Stimulated activated memory B cell treated with anti-CD40 and anti-IgM and Interleukin-4, amounts not matched to agents 10 μg/mL and 1 μg/mL and 100 μg/mL, for 72 hours (primary cell): ENCODE measurements around the gene TMEM236.

Experiments used
- ATAC-seq: fragments of 150-1000 bp; cut with Tn5 transposase; 2 replicates; pipeline ENCODE4 v1.10.0; 2021
- H3K27ac Mint-ChIP-seq: one replicate; pipeline ENCODE4 v1.8.0; 2022; ENCODE audit warnings: mild to moderate bottlenecking, mixed read lengths
- H3K27me3 Mint-ChIP-seq: one replicate; pipeline ENCODE4 v1.8.0; 2022; ENCODE audit warnings: mixed read lengths
- H3K36me3 Mint-ChIP-seq: one replicate; pipeline ENCODE4 v1.8.0; 2022; ENCODE audit warnings: mixed read lengths
- H3K4me1 Mint-ChIP-seq: one replicate; pipeline ENCODE4 v1.8.0; 2022; ENCODE audit warnings: mixed read lengths
- H3K4me3 Mint-ChIP-seq: one replicate; pipeline ENCODE4 v1.8.0; 2022; ENCODE audit warnings: mild to moderate bottlenecking, moderate library complexity, mixed read lengths
- H3K9me3 Mint-ChIP-seq: one replicate; pipeline ENCODE4 v1.8.0; 2022; ENCODE audit warnings: mixed read lengths

TMEM236 gene

DNA sequence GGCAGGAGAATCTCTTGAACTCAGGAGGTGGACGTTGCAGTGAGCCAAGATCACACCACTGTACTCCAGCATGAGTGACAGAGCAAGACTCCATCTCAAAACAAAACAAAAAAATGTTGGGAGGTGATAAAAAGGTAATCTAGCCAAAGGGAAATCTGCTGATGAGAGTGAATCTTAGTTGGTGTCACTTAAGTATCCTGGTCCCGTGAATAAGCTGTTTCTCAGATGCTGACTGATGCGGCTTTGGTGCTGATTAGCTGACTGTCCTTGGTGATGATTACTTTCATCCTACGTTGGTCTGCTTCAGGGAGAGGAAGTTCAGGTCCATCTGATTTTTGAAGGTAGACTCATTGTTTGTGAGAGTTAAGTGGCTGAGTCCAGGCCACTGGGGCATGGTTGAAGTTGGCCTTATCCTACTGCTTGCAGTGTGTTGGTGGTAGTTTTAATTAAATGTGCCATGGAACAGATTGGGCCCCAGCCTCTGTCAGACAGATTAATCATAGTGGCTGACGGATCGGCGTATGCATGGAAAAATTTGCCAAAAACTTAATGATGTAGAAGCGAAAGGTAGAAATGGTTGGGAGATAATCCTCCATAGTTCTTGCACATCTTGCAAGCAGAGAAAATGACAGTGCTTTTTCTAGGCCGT, 17.4 kb upstream of the TMEM236 start:
- no peaks in the 10 kb centered on the region for H3K27me3 Mint-ChIP-seq
- no peak for ATAC-seq
- H3K9me3 Mint-ChIP-seq, result no peaks in the 10 kb centered on the region
- H3K36me3 Mint-ChIP-seq, result no peaks in the 10 kb centered on the region
- no peak overlapping the region for H3K4me3 Mint-ChIP-seq
- no peaks in the 10 kb centered on the region for H3K4me1 Mint-ChIP-seq
- no peak overlapping the region for H3K27ac Mint-ChIP-seq

DNA sequence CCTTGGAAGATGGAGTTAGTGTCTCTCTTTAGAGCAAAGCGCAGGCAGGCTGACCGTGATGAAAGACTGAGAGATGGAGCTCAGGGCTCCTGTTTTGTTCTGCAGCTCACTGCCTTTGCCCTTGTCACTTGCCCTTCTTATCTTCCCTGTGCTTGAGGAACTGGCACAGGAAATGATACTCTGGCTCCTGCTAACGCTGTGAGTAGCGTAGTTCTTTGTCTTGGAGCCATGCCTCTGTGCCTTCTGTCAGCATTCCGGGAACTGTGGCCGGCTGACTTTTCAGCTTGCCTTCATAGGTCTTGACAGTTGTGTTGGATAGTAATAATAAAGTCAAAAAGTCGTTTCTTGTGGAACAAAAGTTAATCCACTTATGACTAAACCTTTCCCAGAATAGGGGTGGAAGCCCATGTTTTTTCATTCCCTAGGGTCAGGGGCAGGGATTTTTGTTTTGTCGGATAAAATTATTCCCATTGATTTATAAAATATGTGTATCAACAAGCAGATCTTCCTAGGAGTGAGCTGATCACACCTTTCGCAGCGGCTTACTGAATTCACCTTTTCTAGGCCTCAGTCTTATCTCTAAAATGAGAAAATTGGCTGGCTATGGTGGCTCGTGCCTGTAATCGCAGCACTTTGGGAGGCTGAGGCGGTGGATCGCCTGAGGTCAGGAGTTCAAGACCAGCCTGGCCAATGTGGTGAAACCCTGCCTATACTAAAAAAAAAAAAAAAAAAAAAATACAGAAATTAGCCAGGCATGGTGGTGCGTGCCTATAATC, 16.6 kb upstream of the TMEM236 start:
- Mint-ChIP-seq H3K9me3 (no peaks in the 10 kb centered on the region), H3K27me3 (no peaks in the 10 kb centered on the region), H3K27ac (no peak overlapping the region), H3K4me1 (no peaks in the 10 kb centered on the region), H3K36me3 (no peaks in the 10 kb centered on the region), H3K4me3 (no peak overlapping the region)
- no peak for ATAC-seq

DNA sequence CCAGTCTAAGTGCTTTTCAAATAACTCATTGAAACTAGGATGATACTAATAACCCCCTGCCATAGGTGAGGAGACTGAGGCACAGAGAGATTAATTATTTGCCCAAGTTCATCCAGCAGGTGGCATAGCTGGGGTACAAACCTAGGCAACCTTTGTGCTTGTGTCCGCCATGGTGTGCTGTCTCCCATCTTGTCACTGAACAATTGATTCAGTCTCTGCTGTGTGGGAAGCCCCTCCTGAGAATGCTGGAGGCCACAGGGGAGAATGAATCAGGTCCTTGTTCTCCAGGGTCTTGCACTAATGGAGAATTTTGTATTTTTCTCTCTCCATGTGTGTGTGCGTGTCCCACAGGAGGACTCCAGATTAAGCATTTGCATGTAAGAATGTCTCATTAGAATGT, 15.8 kb upstream of the TMEM236 start:
- Mint-ChIP-seq H3K36me3 (no peaks in the 10 kb centered on the region), H3K4me1 (no peaks in the 10 kb centered on the region), H3K27ac (no peak overlapping the region), H3K4me3 (no peak overlapping the region), H3K27me3 (no peaks in the 10 kb centered on the region), H3K9me3 (no peaks in the 10 kb centered on the region)
- ATAC-seq, result no peak

DNA sequence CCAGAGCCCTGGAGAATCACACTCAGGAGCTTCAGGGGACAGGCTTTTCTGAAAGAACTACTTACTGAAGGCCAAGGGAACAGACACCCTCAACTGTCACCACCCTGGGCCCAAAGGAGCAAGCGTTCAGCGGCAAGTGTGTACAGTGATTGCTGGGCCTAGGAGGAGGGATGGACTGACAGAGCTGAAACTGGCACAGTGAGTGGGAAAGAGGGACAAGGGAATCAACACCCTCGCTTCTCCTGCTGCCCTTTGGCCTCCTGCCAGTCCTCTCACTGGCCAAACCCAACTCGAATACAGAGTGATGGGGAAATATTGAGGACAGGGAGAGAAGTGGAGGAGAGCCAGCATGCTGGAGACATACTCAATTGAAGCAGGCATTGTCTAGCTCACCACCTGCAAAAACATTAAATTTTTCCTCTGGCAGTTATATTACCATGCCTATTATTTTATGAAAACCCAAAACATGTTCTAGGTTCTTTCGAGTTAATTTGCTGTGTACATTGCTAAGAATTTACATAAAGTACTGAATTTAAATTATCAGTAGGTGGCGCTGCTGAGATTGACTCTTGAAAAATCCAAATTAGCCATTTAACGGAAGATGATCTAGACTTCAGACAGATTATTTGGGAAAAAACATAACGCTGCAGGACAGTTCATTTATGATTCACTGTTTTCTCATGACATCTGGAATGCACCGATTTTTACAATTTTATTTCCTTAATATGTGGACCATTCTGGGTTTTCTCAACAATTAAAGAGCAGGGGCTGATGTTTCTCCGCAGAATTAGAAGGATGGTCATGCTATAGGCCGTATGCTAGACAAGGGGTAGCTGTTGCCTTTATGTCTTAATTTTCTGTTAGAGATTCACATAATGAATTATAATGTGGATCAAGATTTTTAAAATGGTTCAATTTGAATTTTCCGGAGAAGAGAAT, 14.7 kb upstream of the TMEM236 start:
- Mint-ChIP-seq H3K36me3 (no peaks in the 10 kb centered on the region), H3K4me1 (no peaks in the 10 kb centered on the region), H3K27ac (no peak overlapping the region), H3K27me3 (no peaks in the 10 kb centered on the region), H3K4me3 (no peak overlapping the region), H3K9me3 (no peaks in the 10 kb centered on the region)
- no peak for ATAC-seq

DNA sequence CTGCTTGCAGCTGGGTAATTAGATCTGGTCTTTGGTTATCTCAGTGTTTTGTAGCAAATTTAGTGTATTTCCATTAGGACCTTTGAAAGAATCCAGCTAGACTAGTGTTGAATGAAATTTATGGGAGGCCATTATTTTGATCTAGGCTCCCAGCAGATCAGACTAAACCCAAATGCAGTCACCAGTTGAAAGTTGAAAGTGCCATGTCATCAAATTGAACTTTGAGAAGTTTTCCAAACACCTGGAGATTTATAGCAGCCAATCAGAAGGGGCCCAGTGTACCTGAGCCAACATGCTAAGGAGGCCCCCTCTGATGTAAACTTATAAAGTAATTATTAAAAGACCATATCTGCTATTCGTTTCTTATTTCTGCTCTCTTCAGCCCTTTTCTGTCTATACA, 11.3 kb upstream of the TMEM236 start:
- no peak for ATAC-seq
- Mint-ChIP-seq H3K36me3 (no peaks in the 10 kb centered on the region), H3K9me3 (no peaks in the 10 kb centered on the region), H3K27ac (no peak overlapping the region), H3K4me3 (no peak overlapping the region), H3K4me1 (no peaks in the 10 kb centered on the region), H3K27me3 (no peaks in the 10 kb centered on the region)

DNA sequence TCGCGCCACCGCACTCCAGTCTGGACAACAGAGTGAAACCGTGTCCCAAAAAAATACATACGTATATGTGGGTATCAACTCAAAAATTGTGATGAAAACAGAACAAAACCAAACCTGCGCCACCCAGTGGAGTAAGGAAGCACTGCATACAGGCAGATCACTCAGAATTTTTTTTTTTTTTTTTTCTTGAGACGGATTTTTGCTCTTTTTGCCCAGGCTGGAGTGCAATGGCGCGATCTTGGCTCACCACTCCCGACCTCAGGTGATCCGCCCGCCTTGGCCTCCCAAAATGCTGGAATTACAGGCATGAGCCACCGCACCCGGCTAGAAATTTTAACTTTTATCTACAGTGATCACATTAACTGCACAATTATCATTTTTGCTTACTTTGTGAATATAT, 9.1 kb upstream of the TMEM236 start:
- H3K27ac Mint-ChIP-seq, result no peak overlapping the region
- no peak for ATAC-seq
- H3K9me3 Mint-ChIP-seq, result no peaks in the 10 kb centered on the region
- no peaks in the 10 kb centered on the region for H3K4me1 Mint-ChIP-seq
- H3K36me3 Mint-ChIP-seq, result no peaks in the 10 kb centered on the region
- H3K4me3 Mint-ChIP-seq, result no peak overlapping the region
- H3K27me3 Mint-ChIP-seq, result no peaks in the 10 kb centered on the region

DNA sequence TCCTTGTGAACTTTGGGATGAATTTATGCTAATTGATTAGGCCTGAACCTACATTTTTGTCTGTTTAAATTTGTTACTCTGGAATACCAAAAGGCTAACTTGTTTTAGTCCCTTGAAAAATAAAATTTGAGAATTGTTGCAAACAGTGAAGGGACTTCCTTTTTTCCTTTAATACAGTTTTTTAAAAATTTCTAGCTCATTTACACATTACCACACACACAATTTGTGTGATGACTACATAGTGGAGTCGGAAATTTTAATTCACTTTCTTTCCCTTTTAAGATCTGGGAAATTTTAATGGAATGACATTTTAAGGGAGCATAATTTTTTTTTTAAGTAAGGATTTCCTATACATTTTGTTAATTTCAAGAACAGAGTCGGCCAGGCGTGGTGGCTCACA, 8.6 kb upstream of the TMEM236 start:
- H3K27me3 Mint-ChIP-seq, result no peaks in the 10 kb centered on the region

DNA sequence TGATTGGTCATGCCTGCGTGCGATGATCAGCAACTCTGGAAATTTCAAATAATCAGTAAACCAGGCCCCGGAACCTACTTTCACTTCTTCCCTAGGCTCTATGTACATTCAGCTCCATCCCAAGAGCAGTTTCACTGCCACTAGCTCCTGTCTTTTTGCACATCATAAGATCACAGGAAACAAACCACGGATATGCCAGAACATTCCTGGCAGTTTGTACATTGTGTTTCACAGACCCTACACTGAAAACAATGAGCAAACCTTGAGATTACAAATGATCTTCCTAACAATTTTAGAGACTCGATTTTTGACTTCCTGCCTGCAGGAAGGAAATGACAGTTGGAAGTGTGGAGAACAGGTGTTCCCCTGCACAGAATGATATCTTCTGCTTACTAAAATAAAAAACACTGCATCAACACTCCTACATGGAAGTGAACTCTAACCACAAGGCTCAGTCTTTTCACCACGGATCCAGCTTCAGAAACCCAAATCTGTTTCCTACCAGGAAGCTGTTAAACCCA, 7.6 kb upstream of the TMEM236 start:
- H3K36me3 Mint-ChIP-seq, result no peaks in the 10 kb centered on the region
- no peaks in the 10 kb centered on the region for H3K9me3 Mint-ChIP-seq
- H3K4me3 Mint-ChIP-seq, result no peak overlapping the region
- H3K27me3 Mint-ChIP-seq, result no peaks in the 10 kb centered on the region
- H3K4me1 Mint-ChIP-seq, result no peaks in the 10 kb centered on the region
- ATAC-seq, result no peak
- no peak overlapping the region for H3K27ac Mint-ChIP-seq

More for the DNA sequence above, 8.6 kb upstream of the TMEM236 start:
- no peaks in the 10 kb centered on the region for H3K36me3 Mint-ChIP-seq
- no peak overlapping the region for H3K27ac Mint-ChIP-seq
- no peak for ATAC-seq
- H3K9me3 Mint-ChIP-seq, result no peaks in the 10 kb centered on the region
- no peak overlapping the region for H3K4me3 Mint-ChIP-seq
- no peaks in the 10 kb centered on the region for H3K4me1 Mint-ChIP-seq

DNA sequence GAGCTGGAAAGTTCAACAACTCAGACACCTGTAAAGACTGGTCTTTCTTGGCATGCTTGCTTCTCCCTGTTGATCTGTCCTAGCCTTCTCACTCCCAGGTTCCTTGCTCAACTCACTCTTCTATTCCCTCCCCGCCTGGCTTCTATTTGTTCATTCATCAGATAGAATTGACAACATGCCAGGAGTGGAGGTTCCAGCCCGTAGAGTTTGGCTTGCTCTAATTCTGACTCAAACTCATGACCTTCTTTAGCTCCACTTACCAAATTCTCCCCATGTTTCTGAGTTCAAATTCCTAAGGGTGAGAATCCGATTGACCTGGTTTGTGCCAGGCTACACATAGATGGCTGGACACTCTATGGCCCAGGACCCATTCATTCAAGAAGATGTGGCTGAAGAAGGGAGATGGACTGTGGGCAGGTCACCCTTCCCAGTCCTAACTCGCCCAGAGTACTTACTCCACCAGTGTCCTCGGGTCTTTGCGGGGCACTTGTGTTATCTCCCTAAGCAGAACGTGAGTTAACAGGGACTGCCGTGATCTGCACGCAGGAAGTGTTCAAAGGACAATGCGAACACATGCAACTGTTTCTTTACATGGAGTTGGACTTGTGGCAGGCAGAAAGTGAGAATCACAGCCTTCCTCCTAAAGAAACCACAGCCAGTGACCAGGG, 4.0 kb upstream of the TMEM236 start:
- Mint-ChIP-seq H3K27ac (no peak overlapping the region), H3K9me3 (no peaks in the 10 kb centered on the region), H3K4me3 (no peak overlapping the region), H3K27me3 (no peaks in the 10 kb centered on the region), H3K4me1 (no peaks in the 10 kb centered on the region), H3K36me3 (no peaks in the 10 kb centered on the region)
- no peak for ATAC-seq

DNA sequence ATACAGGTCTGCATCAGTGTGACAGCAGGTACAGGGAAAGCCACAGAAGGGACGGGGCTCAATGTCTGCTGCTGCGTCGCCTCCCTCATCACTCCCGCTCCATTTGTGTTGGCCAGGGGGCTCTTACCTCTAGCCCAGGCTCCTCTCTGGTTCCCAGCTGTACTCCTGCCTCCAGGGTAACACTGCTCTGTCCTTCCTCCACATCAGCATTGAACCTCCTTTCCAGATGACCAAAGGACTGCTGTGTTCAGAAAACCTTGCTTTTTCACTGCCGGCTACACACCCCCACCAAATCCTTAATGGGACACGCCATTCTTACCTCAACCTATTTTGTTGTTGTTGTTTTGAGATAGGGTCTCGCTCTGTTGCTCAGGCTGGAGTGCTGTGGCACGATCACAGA, 2.1 kb upstream of the TMEM236 start:
- Mint-ChIP-seq H3K4me1 (no peaks in the 10 kb centered on the region), H3K4me3 (no peak overlapping the region), H3K36me3 (no peaks in the 10 kb centered on the region), H3K27ac (no peak overlapping the region), H3K27me3 (no peaks in the 10 kb centered on the region), H3K9me3 (no peaks in the 10 kb centered on the region)
- no peak for ATAC-seq

DNA sequence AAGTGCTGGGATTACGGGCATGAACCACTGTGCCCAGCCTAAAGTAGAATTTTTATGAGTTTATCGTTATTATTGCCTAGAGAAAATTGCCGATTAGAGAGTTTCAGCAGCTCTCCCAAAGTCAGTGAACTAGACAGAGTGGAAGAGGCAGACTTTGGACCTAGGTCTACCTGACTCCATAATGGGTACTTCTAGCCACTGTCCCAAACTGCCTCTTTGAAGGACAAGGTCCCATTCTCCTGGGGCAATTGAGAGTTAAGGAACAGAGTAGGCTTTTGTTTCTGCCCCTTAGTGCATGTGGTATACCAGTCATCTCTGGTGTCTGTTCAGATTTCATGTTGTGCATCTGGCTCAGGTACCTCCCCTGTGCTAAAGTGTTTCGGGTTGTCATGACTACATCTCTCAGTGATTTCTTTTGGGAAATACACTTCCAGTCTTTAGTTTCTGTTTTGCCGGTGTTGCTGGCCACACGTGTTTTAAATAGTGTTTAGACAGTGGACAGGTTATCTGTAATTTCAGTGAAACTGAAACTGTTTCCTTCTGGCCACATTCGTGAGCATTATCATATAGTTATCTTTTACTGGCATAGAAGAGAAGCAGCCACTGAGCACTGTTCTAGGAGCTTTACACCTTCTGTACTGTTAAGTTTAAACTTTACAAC, 4.7 kb downstream of the TMEM236 start:
- Mint-ChIP-seq H3K4me1 (no peaks in the 10 kb centered on the region), H3K4me3 (no peak overlapping the region), H3K27me3 (no peaks in the 10 kb centered on the region), H3K9me3 (peaks cover 2% of the 10 kb centered on the region), H3K27ac (no peak overlapping the region), H3K36me3 (no peaks in the 10 kb centered on the region)
- peak; percentile 70 for ATAC-seq

DNA sequence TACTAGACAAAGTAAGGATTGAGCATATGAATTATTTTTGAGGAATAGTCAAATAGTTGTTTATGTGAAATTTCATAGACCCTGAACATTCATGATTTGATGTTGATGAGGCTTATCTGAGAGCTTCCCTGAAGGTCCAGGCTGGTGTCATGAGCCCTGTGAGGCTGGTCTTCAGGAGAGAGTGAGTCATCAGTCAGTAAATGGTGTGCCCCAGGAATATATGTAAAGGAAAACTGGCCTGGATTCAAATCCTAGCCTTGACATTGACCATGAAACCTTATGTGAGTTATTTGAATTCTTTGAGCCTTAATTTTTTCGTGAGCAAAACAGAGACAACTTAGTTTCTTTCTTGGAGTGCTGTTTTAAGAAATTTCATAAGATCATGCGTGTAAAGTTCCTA, 6.2 kb downstream of the TMEM236 start:
- H3K36me3 Mint-ChIP-seq, result no peaks in the 10 kb centered on the region
- H3K9me3 Mint-ChIP-seq, result peaks cover 2% of the 10 kb centered on the region
- no peak overlapping the region for H3K27ac Mint-ChIP-seq
- no peaks in the 10 kb centered on the region for H3K27me3 Mint-ChIP-seq
- H3K4me1 Mint-ChIP-seq, result no peaks in the 10 kb centered on the region
- no peak overlapping the region for H3K4me3 Mint-ChIP-seq
- no peak for ATAC-seq

DNA sequence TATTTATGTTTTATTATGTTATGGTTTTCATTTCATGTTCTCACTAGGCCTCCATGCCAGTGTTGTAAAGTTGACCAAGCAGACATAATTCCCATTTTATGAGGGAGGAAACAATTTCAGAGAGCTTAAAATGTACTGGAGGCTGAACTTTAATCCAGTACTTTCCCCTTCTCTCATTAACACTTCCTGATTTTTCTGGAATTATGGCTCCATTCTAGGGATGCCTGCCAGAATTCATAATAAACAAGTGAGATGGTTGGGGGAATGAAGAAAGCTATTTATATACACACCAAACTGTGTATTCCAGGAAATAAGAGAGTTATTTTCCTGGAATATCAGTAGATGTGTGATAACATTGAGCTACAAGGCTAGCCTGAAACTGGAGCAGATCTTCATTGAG, 6.9 kb downstream of the TMEM236 start:
- no peak for ATAC-seq
- Mint-ChIP-seq H3K27ac (no peak overlapping the region), H3K27me3 (no peaks in the 10 kb centered on the region), H3K36me3 (no peaks in the 10 kb centered on the region), H3K4me3 (no peak overlapping the region), H3K9me3 (peaks cover 2% of the 10 kb centered on the region), H3K4me1 (no peaks in the 10 kb centered on the region)

DNA sequence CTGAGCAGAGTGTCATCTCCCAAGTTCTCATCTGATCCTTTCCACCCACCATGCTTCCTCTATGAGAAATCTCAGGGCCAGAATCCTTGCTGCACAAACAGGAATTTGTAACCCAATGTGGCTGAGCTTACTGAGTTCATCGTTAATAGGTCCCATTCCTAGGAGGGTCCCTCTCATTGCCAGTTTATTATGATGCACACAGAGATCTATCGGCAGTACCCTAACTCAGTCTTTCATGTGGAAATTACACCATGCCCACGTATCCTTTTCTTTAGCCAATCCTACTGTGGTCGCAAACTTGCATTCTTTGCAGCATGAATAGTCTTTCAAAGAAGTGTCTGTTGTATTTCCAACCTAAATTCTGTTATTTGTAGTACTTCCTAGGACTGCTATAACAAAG, 12.1 kb downstream of the TMEM236 start:
- Mint-ChIP-seq H3K9me3 (peaks cover 10% of the 10 kb centered on the region), H3K27me3 (no peaks in the 10 kb centered on the region), H3K4me3 (no peak overlapping the region), H3K27ac (no peak overlapping the region), H3K4me1 (no peaks in the 10 kb centered on the region), H3K36me3 (no peaks in the 10 kb centered on the region)
- no peak for ATAC-seq
